ENCODE results near the gene SPG21. TPM values are rescaled to one million over a fixed set of nuclear protein-coding genes. Genes with fewer than 3 reads are reported as not detected.

SPG21 gene
- polyA plus RNA-seq, 1 donor from 2014 or later: 67.7 TPM

GRCh38 chr15:64930019-64930652 is 59.6 kb downstream of the SPG21 start:
- Histone ChIP-seq H3K79me2 (replicated peaks; ENCODE audit: insufficient read depth, low read length) (no peaks in the 10 kb centered on the region), H3K4me3 (ENCODE audit: low read length) (no peak overlapping the region), H3K9me3 (ENCODE audit: low read length) (no peaks in the 10 kb centered on the region), H3K27ac (ENCODE audit: low read length) (no peak overlapping the region), H3K9ac (ENCODE audit: low read length) (no peak overlapping the region), H3K36me3 (ENCODE audit: insufficient read depth, low read length) (no peaks in the 10 kb centered on the region), H4K20me1 (ENCODE audit: insufficient read depth) (no peaks in the 10 kb centered on the region), H3K9me2 (ENCODE audit: insufficient read depth, low read length) (no peaks in the 10 kb centered on the region), H3K27me3 (ENCODE audit: insufficient read depth, low read depth, low read length) (no peaks in the 10 kb centered on the region), H2AFZ (ENCODE audit: low read depth, low read length) (no peak overlapping the region), H3K4me2 (ENCODE audit: low read length) (no peak overlapping the region), H3F3A (ENCODE audit: insufficient read depth, low read length, poor library complexity, severe bottlenecking) (no peaks in the 10 kb centered on the region)
- TF ChIP-seq MXI1 (conservative IDR thresholded peaks at IDR 0.05; ENCODE audit: poor library complexity, severe bottlenecking): no peak
- TF ChIP-seq POLR2AphosphoS5 (IDR thresholded peaks at IDR 0.05): no peak
- no peak for TF ChIP-seq REST (IDR thresholded peaks at IDR 0.05; ENCODE audit: borderline replicate concordance)
- TF ChIP-seq EZH2 (IDR thresholded peaks at IDR 0.05; ENCODE audit: borderline replicate concordance, insufficient read depth, low read length, poor library complexity, severe bottlenecking): no peak
- TF ChIP-seq EP300 (conservative IDR thresholded peaks at IDR 0.05; ENCODE audit: poor library complexity, severe bottlenecking): no peak
- no peak for TF ChIP-seq RAD21 (conservative IDR thresholded peaks at IDR 0.05)
- no peak for TF ChIP-seq SMC3 (conservative IDR thresholded peaks at IDR 0.05; ENCODE audit: poor library complexity)
- no peak for TF ChIP-seq TAF1 (IDR thresholded peaks at IDR 0.05; ENCODE audit: low read depth)
- TF ChIP-seq CTCF (IDR thresholded peaks at IDR 0.05; ENCODE audit: poor library complexity, severe bottlenecking): no peak

GRCh38 chr15:64928626-64929220 is 61.0 kb downstream of the SPG21 start:
- H3K36me3 ChIP-seq (ENCODE audit: insufficient read depth, low read length): no peaks in the 10 kb centered on the region
- H3K4me3 ChIP-seq (ENCODE audit: low read length): no peak overlapping the region
- no peaks in the 10 kb centered on the region for H4K20me1 ChIP-seq (ENCODE audit: insufficient read depth)
- no peaks in the 10 kb centered on the region for H3K27me3 ChIP-seq (ENCODE audit: insufficient read depth, low read depth, low read length)
- H3K9ac ChIP-seq (ENCODE audit: low read length): no peak overlapping the region
- no peaks in the 10 kb centered on the region for H3F3A ChIP-seq (ENCODE audit: insufficient read depth, low read length, poor library complexity, severe bottlenecking)
- no peaks in the 10 kb centered on the region for H3K9me2 ChIP-seq (ENCODE audit: insufficient read depth, low read length)
- H3K4me2 ChIP-seq (ENCODE audit: low read length): no peak overlapping the region
- H3K9me3 ChIP-seq (ENCODE audit: low read length): no peaks in the 10 kb centered on the region
- no peak overlapping the region for H3K27ac ChIP-seq (ENCODE audit: low read length)
- no peak overlapping the region for H2AFZ ChIP-seq (ENCODE audit: low read depth, low read length)
- H3K79me2 ChIP-seq (replicated peaks; ENCODE audit: insufficient read depth, low read length): no peaks in the 10 kb centered on the region
- TF ChIP-seq REST (IDR thresholded peaks at IDR 0.05; ENCODE audit: borderline replicate concordance): no peak
- TF ChIP-seq MXI1 (conservative IDR thresholded peaks at IDR 0.05; ENCODE audit: poor library complexity, severe bottlenecking): no peak
- TF ChIP-seq CTCF (IDR thresholded peaks at IDR 0.05; ENCODE audit: poor library complexity, severe bottlenecking): no peak
